ENCODE data around the gene TMEM178B. TPM values are rescaled to one million over a fixed set of nuclear protein-coding genes. Genes with fewer than 3 reads are reported as not detected.

The TMEM178B gene
- total RNA-seq, 3 donors from 2014 or later (not counting 1 experiment from before 2014, with no cell fraction given) = not detected

GRCh38 chr7:141160246-141160860 lies 86.5 kb downstream of the TMEM178B start:
- no peak overlapping the region for H3K27ac ChIP-seq (ENCODE audit: low read length)
- H3K9me3 ChIP-seq (ENCODE audit: control insufficient read depth, insufficient read depth, low read length) = no peaks in the 10 kb centered on the region
- peak in 1 of 3 donors; percentile 12 for ATAC-seq
- no peak for DNase-seq
- intact Hi-C loops (cut with micrococcal nuclease) = no loop called here
- 88% methylated on average over 7 of the region's 7 CpGs for WGBS (ENCODE audit: insufficient coverage)
- Mint-ChIP-seq H3K9me3 (no peaks in the 10 kb centered on the region), H3K4me1 (no peaks in the 10 kb centered on the region), H3K36me3 (no peaks in the 10 kb centered on the region), H3K4me3 (no peak overlapping the region), H3K27me3 (ENCODE audit: low read depth in 2 of 2) (peaks cover 4 to 18% of the 10 kb centered on the region in 2 donors), H3K27ac (no peak overlapping the region)
- H3K36me3 ChIP-seq (ENCODE audit: control insufficient read depth, insufficient read depth, low read length) = no peaks in the 10 kb centered on the region
- no peak overlapping the region for H3K4me3 ChIP-seq (ENCODE audit: low read length)
- no peaks in the 10 kb centered on the region for H3K27me3 ChIP-seq (ENCODE audit: control insufficient read depth, insufficient read depth, low read length)
- H3K4me1 ChIP-seq (ENCODE audit: control insufficient read depth, insufficient read depth, low read length) = no peaks in the 10 kb centered on the region
- TF ChIP-seq, protein P1, sequence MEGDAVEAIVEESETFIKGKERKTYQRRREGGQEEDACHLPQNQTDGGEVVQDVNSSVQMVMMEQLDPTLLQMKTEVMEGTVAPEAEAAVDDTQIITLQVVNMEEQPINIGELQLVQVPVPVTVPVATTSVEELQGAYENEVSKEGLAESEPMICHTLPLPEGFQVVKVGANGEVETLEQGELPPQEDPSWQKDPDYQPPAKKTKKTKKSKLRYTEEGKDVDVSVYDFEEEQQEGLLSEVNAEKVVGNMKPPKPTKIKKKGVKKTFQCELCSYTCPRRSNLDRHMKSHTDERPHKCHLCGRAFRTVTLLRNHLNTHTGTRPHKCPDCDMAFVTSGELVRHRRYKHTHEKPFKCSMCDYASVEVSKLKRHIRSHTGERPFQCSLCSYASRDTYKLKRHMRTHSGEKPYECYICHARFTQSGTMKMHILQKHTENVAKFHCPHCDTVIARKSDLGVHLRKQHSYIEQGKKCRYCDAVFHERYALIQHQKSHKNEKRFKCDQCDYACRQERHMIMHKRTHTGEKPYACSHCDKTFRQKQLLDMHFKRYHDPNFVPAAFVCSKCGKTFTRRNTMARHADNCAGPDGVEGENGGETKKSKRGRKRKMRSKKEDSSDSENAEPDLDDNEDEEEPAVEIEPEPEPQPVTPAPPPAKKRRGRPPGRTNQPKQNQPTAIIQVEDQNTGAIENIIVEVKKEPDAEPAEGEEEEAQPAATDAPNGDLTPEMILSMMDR (IDR thresholded peaks at IDR 0.05) = no peak

DNA sequence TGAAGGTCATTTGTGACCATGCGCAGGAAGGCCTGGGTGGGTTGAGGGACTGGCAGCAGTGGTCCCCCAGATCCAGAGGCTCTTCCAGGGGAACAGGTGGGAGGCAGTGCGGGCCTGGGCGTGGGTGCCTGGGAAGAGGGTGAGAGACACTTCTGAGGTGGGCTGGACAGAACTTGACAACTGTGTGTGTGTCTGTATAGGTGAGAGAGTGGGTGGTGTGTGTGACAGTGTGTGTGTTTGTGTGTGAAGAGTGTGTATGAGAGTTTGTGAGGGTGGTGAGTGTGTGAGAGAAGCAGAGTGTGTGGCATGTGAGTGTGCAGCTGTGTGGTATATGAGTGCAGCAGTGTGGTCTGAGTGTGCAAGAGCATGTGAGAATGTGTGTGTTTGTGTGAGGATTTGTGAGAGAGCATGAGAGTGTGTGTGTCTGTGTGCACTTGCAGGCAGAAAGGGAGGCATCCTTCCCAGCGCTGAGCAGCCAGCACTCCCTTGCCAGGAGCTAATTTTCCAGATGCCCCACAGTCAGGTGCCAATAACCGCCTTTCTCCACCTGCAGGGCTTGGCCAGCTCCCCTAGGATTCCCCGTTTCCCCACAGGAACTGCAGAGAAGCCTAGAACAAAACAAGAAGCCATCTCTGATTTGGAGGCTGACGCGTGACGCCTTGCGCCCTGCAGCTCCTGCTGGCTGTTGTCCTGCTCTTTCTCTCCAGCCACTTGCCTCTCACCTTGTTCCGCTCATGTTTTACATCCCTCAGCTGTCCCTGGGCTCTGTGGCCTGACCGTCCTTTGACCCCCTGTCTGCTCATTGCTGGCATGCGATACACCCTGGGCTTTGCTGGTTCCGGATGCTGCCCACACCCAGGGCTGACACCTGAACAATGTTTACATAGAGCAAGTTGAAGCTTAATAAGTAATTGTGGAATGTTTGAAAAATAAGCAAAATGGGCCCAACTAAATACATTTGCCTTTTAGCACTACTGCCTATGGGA lies 88.0 kb downstream of the TMEM178B start:
- no peak for DNase-seq
- 92% methylated on average over 14 of the region's 14 CpGs for WGBS (ENCODE audit: insufficient coverage)
- Histone ChIP-seq H3K9me3 (ENCODE audit: control insufficient read depth, insufficient read depth, low read length) (no peaks in the 10 kb centered on the region), H3K27ac (ENCODE audit: low read length) (no peak overlapping the region), H3K4me1 (ENCODE audit: control insufficient read depth, insufficient read depth, low read length) (no peaks in the 10 kb centered on the region), H3K27me3 (ENCODE audit: control insufficient read depth, insufficient read depth, low read length) (no peaks in the 10 kb centered on the region), H3K4me3 (ENCODE audit: low read length) (no peak overlapping the region), H3K36me3 (ENCODE audit: control insufficient read depth, insufficient read depth, low read length) (no peaks in the 10 kb centered on the region)
- no peak for ATAC-seq
- no peaks in the 10 kb centered on the region for H3K36me3 Mint-ChIP-seq
- H3K4me1 Mint-ChIP-seq = no peaks in the 10 kb centered on the region
- H3K27me3 Mint-ChIP-seq (ENCODE audit: low read depth in 2 of 2) = peaks cover 4 to 28% of the 10 kb centered on the region in 2 donors
- intact Hi-C loops (cut with micrococcal nuclease) = no loop called here
- no peak overlapping the region for H3K4me3 Mint-ChIP-seq
- TF ChIP-seq, protein P1 (IDR thresholded peaks at IDR 0.05) = no peak
- H3K27ac Mint-ChIP-seq = no peak overlapping the region
- H3K9me3 Mint-ChIP-seq = no peaks in the 10 kb centered on the region

- TF ChIP-seq, protein P1 (IDR thresholded peaks at IDR 0.05) = no peak
- H3K27ac Mint-ChIP-seq = no peak overlapping the region
- intact Hi-C loops (cut with micrococcal nuclease) = no loop called here
- Histone ChIP-seq H3K36me3 (ENCODE audit: control insufficient read depth, insufficient read depth, low read length) (no peaks in the 10 kb centered on the region), H3K27ac (ENCODE audit: low read length) (no peak overlapping the region), H3K27me3 (ENCODE audit: control insufficient read depth, insufficient read depth, low read length) (no peaks in the 10 kb centered on the region), H3K4me1 (ENCODE audit: control insufficient read depth, insufficient read depth, low read length) (no peaks in the 10 kb centered on the region), H3K9me3 (ENCODE audit: control insufficient read depth, insufficient read depth, low read length) (no peaks in the 10 kb centered on the region), H3K4me3 (ENCODE audit: low read length) (no peak overlapping the region)
- H3K27me3 Mint-ChIP-seq (ENCODE audit: low read depth in 2 of 2) = peaks cover 3 to 14% of the 10 kb centered on the region in 2 donors
- no peak overlapping the region for H3K4me3 Mint-ChIP-seq
- ATAC-seq (no peak), DNase-seq (no peak)
- WGBS (ENCODE audit: insufficient coverage) = 58% methylated on average over 2 of the region's 2 CpGs
- no peaks in the 10 kb centered on the region for H3K9me3 Mint-ChIP-seq
- H3K4me1 Mint-ChIP-seq = no peaks in the 10 kb centered on the region
- H3K36me3 Mint-ChIP-seq = no peaks in the 10 kb centered on the region
Measured at GRCh38 chr7:141165521-141165920, 91.7 kb downstream of the TMEM178B start.

Data from natural killer cell (primary cell).